ENCODE measurements around the gene LRRC8E. TPM values are rescaled to one million over a fixed set of nuclear protein-coding genes. Genes with fewer than 3 reads are reported as not detected.

The LRRC8E gene
- polyA plus RNA-seq, 1 donor (not counting 4 experiments of a cell fraction or from before 2014, with no cell fraction given), result 13.5 TPM

DNA sequence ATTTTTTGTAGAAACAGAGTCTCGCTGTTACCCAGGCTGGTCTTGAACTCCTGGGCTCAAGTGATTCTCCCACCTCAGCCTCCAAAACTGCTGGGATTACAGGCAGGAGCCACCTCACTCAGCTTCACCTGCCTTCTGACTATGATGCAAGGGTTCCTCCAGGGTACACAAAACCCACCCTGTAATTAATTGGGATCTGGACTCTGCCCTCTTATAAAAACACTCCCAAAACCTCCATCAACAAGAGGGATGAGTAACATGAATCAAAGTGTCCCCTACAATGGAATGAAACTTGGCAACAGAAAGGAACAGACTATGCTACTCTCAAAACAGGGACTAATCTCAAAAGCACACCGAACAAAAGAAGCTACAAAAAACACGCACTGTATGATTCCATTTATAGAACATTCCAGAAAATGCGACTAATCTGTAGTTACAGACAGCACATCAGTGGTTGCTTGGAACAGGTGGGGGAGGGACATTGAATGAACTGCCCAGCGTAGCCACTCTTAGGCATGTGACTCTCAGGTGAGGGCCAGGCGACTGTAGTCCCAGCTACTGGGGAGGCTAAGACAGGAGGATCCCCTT is 11.0 kb upstream of the LRRC8E start:
- Histone ChIP-seq H2AFZ (ENCODE audit: control insufficient read depth, low read length) (no peak overlapping the region), H3K4me2 (ENCODE audit: control insufficient read depth, extremely low read depth, insufficient read depth, low read depth, low read length) (no peak overlapping the region), H3K9me1 (ENCODE audit: control insufficient read depth, extremely low read depth, insufficient read depth, low read length) (no peaks in the 10 kb centered on the region), H3K4me3 (ENCODE audit: control insufficient read depth in 2 of 3, extremely low read depth in 1 of 3, insufficient read depth in 2 of 3, low read depth in 1 of 3, low read length in 3 of 3) (no peak overlapping the region), H3K9me3 (ENCODE audit: control insufficient read depth, low read depth, low read length) (no peaks in the 10 kb centered on the region), H3K27ac (ENCODE audit: control insufficient read depth, insufficient read depth, low read length) (no peak overlapping the region), H3K4me1 (ENCODE audit: control insufficient read depth, extremely low read depth, insufficient read depth, low read length) (peaks cover 1% of the 10 kb centered on the region), H3K9ac (ENCODE audit: control insufficient read depth, extremely low read depth, insufficient read depth, low read length) (no peak overlapping the region), H3K79me2 (ENCODE audit: control insufficient read depth, insufficient read depth, low read length) (no peaks in the 10 kb centered on the region), H4K20me1 (ENCODE audit: control insufficient read depth, extremely low read depth, insufficient read depth, low read length) (no peaks in the 10 kb centered on the region), H3K27me3 (ENCODE audit: control insufficient read depth, extremely low read depth, insufficient read depth, low read length) (peaks cover 36% of the 10 kb centered on the region), H3K36me3 (ENCODE audit: control insufficient read depth in 2 of 2, extremely low read depth in 1 of 2, insufficient read depth in 2 of 2, low read length in 2 of 2) (no peaks in the 10 kb centered on the region)
- no peak for TF ChIP-seq EZH2 (IDR thresholded peaks at IDR 0.05; ENCODE audit: low read length)
- TF ChIP-seq, protein P1, sequence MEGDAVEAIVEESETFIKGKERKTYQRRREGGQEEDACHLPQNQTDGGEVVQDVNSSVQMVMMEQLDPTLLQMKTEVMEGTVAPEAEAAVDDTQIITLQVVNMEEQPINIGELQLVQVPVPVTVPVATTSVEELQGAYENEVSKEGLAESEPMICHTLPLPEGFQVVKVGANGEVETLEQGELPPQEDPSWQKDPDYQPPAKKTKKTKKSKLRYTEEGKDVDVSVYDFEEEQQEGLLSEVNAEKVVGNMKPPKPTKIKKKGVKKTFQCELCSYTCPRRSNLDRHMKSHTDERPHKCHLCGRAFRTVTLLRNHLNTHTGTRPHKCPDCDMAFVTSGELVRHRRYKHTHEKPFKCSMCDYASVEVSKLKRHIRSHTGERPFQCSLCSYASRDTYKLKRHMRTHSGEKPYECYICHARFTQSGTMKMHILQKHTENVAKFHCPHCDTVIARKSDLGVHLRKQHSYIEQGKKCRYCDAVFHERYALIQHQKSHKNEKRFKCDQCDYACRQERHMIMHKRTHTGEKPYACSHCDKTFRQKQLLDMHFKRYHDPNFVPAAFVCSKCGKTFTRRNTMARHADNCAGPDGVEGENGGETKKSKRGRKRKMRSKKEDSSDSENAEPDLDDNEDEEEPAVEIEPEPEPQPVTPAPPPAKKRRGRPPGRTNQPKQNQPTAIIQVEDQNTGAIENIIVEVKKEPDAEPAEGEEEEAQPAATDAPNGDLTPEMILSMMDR (optimal IDR thresholded peaks at IDR 0.05 in 1 of 3, IDR thresholded peaks at IDR 0.05 in 1 of 3, conservative IDR thresholded peaks at IDR 0.05 in 1 of 3; ENCODE audit: extremely low read depth in 1 of 3, insufficient read depth in 2 of 3, low read length in 3 of 3), result no peak
- DNase-seq (ENCODE audit: low read depth, low spot score), result no peak
- no peak for FAIRE-seq
- dilution Hi-C loops (cut with MboI; ENCODE audit: extremely low pct_ligation_motif_present, low sequenced_read_pairs), result no loop called here

DNA sequence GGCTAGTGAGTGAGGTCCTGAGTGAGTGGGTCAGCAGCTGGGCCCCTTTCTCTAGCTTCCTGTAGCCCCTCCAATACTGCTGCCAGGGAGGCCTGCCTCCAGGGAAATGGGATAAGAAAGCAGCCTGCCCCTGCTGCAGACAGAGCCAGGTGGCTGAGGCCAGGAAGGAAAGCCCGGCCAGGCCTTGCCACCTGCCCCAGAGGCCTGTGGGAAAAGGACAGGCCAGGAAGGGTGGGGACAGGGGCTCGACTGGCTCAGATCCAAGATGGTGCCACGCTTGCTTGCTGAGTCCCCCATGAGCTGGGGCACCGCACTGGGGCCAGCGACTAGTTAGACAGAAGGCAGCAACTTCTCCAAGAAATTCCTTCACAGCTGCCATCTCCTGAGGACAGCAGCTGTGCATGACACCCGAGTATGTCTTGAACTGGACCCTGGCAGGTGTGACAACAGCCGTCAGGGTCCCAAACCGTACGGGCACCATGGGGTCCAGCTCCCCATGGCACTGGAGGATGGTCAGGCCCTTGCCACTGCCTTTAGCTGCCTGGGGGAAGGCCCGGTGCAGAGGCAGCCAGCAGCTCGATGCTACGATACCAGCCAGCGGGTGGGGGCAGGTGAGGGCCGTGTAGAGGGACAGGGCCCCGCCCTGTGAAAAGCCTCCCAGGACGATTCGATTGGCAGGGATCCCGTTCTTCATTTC is 9.1 kb upstream of the LRRC8E start:
- Histone ChIP-seq H3K9me3 (ENCODE audit: control insufficient read depth, low read depth, low read length) (no peaks in the 10 kb centered on the region), H3K27ac (ENCODE audit: control insufficient read depth, insufficient read depth, low read length) (no peak overlapping the region), H3K9ac (ENCODE audit: control insufficient read depth, extremely low read depth, insufficient read depth, low read length) (no peak overlapping the region), H3K79me2 (ENCODE audit: control insufficient read depth, insufficient read depth, low read length) (no peaks in the 10 kb centered on the region), H3K4me2 (ENCODE audit: control insufficient read depth, extremely low read depth, insufficient read depth, low read depth, low read length) (no peak overlapping the region), H3K4me1 (ENCODE audit: control insufficient read depth, extremely low read depth, insufficient read depth, low read length) (no peaks in the 10 kb centered on the region), H3K36me3 (ENCODE audit: control insufficient read depth in 2 of 2, extremely low read depth in 1 of 2, insufficient read depth in 2 of 2, low read length in 2 of 2) (no peaks in the 10 kb centered on the region), H4K20me1 (ENCODE audit: control insufficient read depth, extremely low read depth, insufficient read depth, low read length) (no peaks in the 10 kb centered on the region), H3K9me1 (ENCODE audit: control insufficient read depth, extremely low read depth, insufficient read depth, low read length) (no peaks in the 10 kb centered on the region), H3K4me3 (ENCODE audit: control insufficient read depth in 2 of 3, extremely low read depth in 1 of 3, insufficient read depth in 2 of 3, low read depth in 1 of 3, low read length in 3 of 3) (no peak overlapping the region), H2AFZ (ENCODE audit: control insufficient read depth, low read length) (no peak overlapping the region), H3K27me3 (ENCODE audit: control insufficient read depth, extremely low read depth, insufficient read depth, low read length) (peaks cover 18% of the 10 kb centered on the region)
- dilution Hi-C loops (cut with MboI; ENCODE audit: extremely low pct_ligation_motif_present, low sequenced_read_pairs), result no loop called here
- no peak for FAIRE-seq
- DNase-seq (ENCODE audit: low read depth, low spot score), result no peak
- no peak for TF ChIP-seq EZH2 (IDR thresholded peaks at IDR 0.05; ENCODE audit: low read length)
- TF ChIP-seq, protein P1 (optimal IDR thresholded peaks at IDR 0.05 in 1 of 3, IDR thresholded peaks at IDR 0.05 in 1 of 3, conservative IDR thresholded peaks at IDR 0.05 in 1 of 3; ENCODE audit: extremely low read depth in 1 of 3, insufficient read depth in 2 of 3, low read length in 3 of 3), result no peak

All from keratinocyte (primary cell).